HL-60 (cell line): ENCODE data around the gene CACNA1S.
A peak's percentile ranks its signal among the peaks of the same experiment; 100 is the strongest.

Source experiments
- DNase-seq, 2 experiments: peaks; one replicate each; pipeline ENCODE4 v3.0.0-alpha.2; 2010 to 2020; ENCODE audit warnings: low read depth in 1 of 2, low spot score in 1 of 2
- H3K27ac ChIP-seq: fragments of 250-450 bp; sonication (Bioruptor Pico); replicated peaks from 2 replicates; pipeline ENCODE4 v1.5.1; 2020; ENCODE audit warnings: mild to moderate bottlenecking, moderate library complexity
- H3K27me3 ChIP-seq: fragments of 250-450 bp; sonication (Bioruptor Pico); 2 replicates; pipeline ENCODE4 v1.5.1; 2021; ENCODE audit warnings: mild to moderate bottlenecking, moderate library complexity; ENCODE audit not compliant: insufficient read depth, poor library complexity, severe bottlenecking
- H3K4me3 ChIP-seq: replicated peaks from 2 replicates; pipeline ENCODE4 v1.5.1; 2011; ENCODE audit warnings: mild to moderate bottlenecking, control low read depth, low read length; ENCODE audit not compliant: insufficient read depth
- CTCF ChIP-seq: IDR thresholded peaks from one replicate; pipeline ENCODE4 v1.5.1; 2011; ENCODE audit warnings: low read length, control low read depth, inconsistent platforms; ENCODE audit not compliant: insufficient read depth
- GABPA ChIP-seq: IDR thresholded peaks from 2 replicates; pipeline ENCODE4 v1.6.1; 2012; ENCODE audit warnings: low read depth
- POLR2AphosphoS5 ChIP-seq: IDR thresholded peaks from 2 replicates; pipeline ENCODE4 v1.6.1; 2012; ENCODE audit warnings: low read depth
- SPI1 ChIP-seq: IDR thresholded peaks from 2 replicates; pipeline ENCODE4 v1.6.1; 2012; ENCODE audit warnings: low read depth, mild to moderate bottlenecking, borderline replicate concordance
- TF ChIP-seq, protein P1 (sequence below): IDR thresholded peaks from 2 replicates; pipeline ENCODE4 v1.6.1; 2012; ENCODE audit warnings: low read depth; ENCODE audit not compliant: insufficient replicate concordance

CACNA1S gene

GRCh38 chr1:201028461-201028889 lies 83.8 kb downstream of the CACNA1S start:
- Histone ChIP-seq H3K4me3 (no peak overlapping the region), H3K27ac (peak overlapping the region; percentile 72), H3K27me3 (no peaks in the 10 kb centered on the region)
- DNase-seq, result peak in 1 of 2 experiments; percentile 59
- TF ChIP-seq POLR2AphosphoS5 (no peak), SPI1 (peak; percentile 47; the same call in 1 of the 2 replicates)

GRCh38 chr1:201026836-201027235 lies 85.4 kb downstream of the CACNA1S start:
- DNase-seq, result peak in 1 of 2 experiments; percentile 77
- Histone ChIP-seq H3K4me3 (no peak overlapping the region), H3K27ac (peak overlapping the region; percentile 72), H3K27me3 (no peaks in the 10 kb centered on the region)
- TF ChIP-seq, protein P1, sequence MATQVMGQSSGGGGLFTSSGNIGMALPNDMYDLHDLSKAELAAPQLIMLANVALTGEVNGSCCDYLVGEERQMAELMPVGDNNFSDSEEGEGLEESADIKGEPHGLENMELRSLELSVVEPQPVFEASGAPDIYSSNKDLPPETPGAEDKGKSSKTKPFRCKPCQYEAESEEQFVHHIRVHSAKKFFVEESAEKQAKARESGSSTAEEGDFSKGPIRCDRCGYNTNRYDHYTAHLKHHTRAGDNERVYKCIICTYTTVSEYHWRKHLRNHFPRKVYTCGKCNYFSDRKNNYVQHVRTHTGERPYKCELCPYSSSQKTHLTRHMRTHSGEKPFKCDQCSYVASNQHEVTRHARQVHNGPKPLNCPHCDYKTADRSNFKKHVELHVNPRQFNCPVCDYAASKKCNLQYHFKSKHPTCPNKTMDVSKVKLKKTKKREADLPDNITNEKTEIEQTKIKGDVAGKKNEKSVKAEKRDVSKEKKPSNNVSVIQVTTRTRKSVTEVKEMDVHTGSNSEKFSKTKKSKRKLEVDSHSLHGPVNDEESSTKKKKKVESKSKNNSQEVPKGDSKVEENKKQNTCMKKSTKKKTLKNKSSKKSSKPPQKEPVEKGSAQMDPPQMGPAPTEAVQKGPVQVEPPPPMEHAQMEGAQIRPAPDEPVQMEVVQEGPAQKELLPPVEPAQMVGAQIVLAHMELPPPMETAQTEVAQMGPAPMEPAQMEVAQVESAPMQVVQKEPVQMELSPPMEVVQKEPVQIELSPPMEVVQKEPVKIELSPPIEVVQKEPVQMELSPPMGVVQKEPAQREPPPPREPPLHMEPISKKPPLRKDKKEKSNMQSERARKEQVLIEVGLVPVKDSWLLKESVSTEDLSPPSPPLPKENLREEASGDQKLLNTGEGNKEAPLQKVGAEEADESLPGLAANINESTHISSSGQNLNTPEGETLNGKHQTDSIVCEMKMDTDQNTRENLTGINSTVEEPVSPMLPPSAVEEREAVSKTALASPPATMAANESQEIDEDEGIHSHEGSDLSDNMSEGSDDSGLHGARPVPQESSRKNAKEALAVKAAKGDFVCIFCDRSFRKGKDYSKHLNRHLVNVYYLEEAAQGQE, result no peak
- no peak for TF ChIP-seq GABPA
- TF ChIP-seq SPI1, result peak; percentile 100
- TF ChIP-seq CTCF, result no peak
- no peak for TF ChIP-seq POLR2AphosphoS5

DNA sequence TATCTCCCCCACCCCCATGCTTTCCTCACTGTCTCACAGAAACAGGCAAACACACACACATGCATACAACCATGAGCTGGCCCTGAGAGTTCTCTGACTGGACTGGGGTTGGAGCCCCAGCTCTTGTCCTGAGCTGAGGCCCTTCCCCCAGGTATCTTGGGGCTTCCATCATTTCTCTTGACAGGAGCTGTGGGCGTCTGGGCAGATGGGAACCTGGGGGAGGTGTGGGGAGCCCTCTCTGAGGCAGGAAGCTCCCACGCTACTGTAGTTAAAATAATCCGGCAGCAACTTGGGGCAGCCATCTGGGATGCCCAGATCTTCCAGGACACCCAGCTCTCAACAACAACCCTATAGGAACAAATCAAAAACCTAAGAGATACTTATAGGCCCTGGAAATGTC lies 86.0 kb downstream of the CACNA1S start:
- no peak for TF ChIP-seq GABPA
- TF ChIP-seq, protein P1, result no peak
- no peak for TF ChIP-seq POLR2AphosphoS5
- TF ChIP-seq CTCF, result no peak
- no peak for TF ChIP-seq SPI1
- no peak overlapping the region for H3K4me3 ChIP-seq
- peak overlapping the region; percentile 72 for H3K27ac ChIP-seq

DNA sequence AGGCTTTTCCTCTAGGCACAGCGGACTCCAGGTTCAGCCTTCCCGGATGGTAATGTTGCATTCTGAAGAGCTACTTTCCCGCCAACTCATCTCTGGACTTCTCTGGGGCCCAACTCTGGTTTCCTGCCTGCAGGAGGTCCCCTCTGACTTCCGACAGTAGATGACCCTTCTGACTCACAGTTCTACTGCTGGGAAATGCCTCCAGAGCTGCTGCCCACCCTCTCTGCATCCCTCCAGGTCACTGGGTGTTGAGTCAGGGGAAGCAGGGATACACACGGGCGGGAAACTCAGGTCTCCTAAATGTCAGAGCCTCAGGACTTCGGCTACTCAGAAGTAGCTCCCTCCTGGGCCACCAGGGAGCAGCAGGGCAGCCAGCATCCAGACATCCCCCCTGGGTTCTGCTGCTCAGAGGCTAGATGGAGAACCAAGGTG lies 86.6 kb downstream of the CACNA1S start:
- TF ChIP-seq POLR2AphosphoS5, result no peak
- peak; percentile 25 for TF ChIP-seq CTCF
- TF ChIP-seq, protein P1, result no peak
- TF ChIP-seq SPI1, result no peak
- no peak for TF ChIP-seq GABPA
- peak in 1 of 2 experiments; percentile 27 for DNase-seq
- Histone ChIP-seq H3K4me3 (no peak overlapping the region), H3K27ac (peak overlapping the region; percentile 72; the same call in 1 of the 2 replicates), H3K27me3 (no peaks in the 10 kb centered on the region)

More for the DNA sequence above, 86.0 kb downstream of the CACNA1S start:
- no peak for DNase-seq
- H3K27me3 ChIP-seq, result no peaks in the 10 kb centered on the region
